Measurements from ENCODE around the gene MYL4.

The MYL4 gene

GRCh38 chr17:47184681-47185080, 24.5 kb upstream of the MYL4 start:
- H3K27me3 Mint-ChIP-seq: no peaks in the 10 kb centered on the region
- ATAC-seq (no peak), DNase-seq (no peak)
- no peak overlapping the region for H3K27ac Mint-ChIP-seq
- H3K4me1 Mint-ChIP-seq: peaks cover 54% of the 10 kb centered on the region
- H3K9me3 Mint-ChIP-seq: no peaks in the 10 kb centered on the region
- no peak overlapping the region for H3K4me3 Mint-ChIP-seq
- H3K36me3 Mint-ChIP-seq (ENCODE audit: low read depth): peaks cover 12% of the 10 kb centered on the region

- no peak for DNase-seq
- Mint-ChIP-seq H3K36me3 (ENCODE audit: low read depth) (peaks cover 7% of the 10 kb centered on the region), H3K27me3 (no peaks in the 10 kb centered on the region), H3K27ac (peak overlapping the region; percentile 94), H3K4me1 (peaks cover 51% of the 10 kb centered on the region), H3K9me3 (no peaks in the 10 kb centered on the region), H3K4me3 (peak overlapping the region; percentile 94)
- ATAC-seq: peak; percentile 17
These were observed 20.8 kb upstream of the MYL4 start for GRCh38 chr17:47188271-47188875.

- peaks cover 7% of the 10 kb centered on the region for H3K36me3 Mint-ChIP-seq (ENCODE audit: low read depth)
- DNase-seq (peak; percentile 100), ATAC-seq (peak; percentile 96)
- peaks cover 46% of the 10 kb centered on the region for H3K4me1 Mint-ChIP-seq
- no peaks in the 10 kb centered on the region for H3K27me3 Mint-ChIP-seq
- H3K4me3 Mint-ChIP-seq: peak within 1 kb of the TSS; percentile 94
- H3K27ac Mint-ChIP-seq: peak within 1 kb of the TSS; percentile 94
- no peaks in the 10 kb centered on the region for H3K9me3 Mint-ChIP-seq
These were observed 20.0 kb upstream of the MYL4 start, which contains the start of gene CDC27 for GRCh38 chr17:47188876-47189731. Gene CDC27, minus strand, starts transcription at chr17:47189295. Its CDS starts 123 bp downstream, at chr17:47189172.

GRCh38 chr17:47189732-47190237, 19.4 kb upstream of the MYL4 start:
- peaks cover 40% of the 10 kb centered on the region for H3K4me1 Mint-ChIP-seq
- peaks cover 4% of the 10 kb centered on the region for H3K36me3 Mint-ChIP-seq (ENCODE audit: low read depth)
- ATAC-seq: no peak
- no peak for DNase-seq
- H3K9me3 Mint-ChIP-seq: no peaks in the 10 kb centered on the region
- H3K27ac Mint-ChIP-seq: peak overlapping the region; percentile 94
- no peaks in the 10 kb centered on the region for H3K27me3 Mint-ChIP-seq
- H3K4me3 Mint-ChIP-seq: peak overlapping the region; percentile 94

- Mint-ChIP-seq H3K27ac (peak overlapping the region; percentile 94), H3K36me3 (ENCODE audit: low read depth) (peaks cover 4% of the 10 kb centered on the region), H3K4me3 (no peak overlapping the region), H3K4me1 (peaks cover 38% of the 10 kb centered on the region), H3K27me3 (no peaks in the 10 kb centered on the region), H3K9me3 (no peaks in the 10 kb centered on the region)
- no peak for DNase-seq
- no peak for ATAC-seq
These were observed 18.9 kb upstream of the MYL4 start for GRCh38 chr17:47190243-47190642.

GRCh38 chr17:47190770-47191169, 18.4 kb upstream of the MYL4 start:
- ATAC-seq (no peak), DNase-seq (no peak)
- H3K27me3 Mint-ChIP-seq: no peaks in the 10 kb centered on the region
- H3K9me3 Mint-ChIP-seq: no peaks in the 10 kb centered on the region
- no peak overlapping the region for H3K27ac Mint-ChIP-seq
- H3K36me3 Mint-ChIP-seq (ENCODE audit: low read depth): peaks cover 4% of the 10 kb centered on the region
- H3K4me1 Mint-ChIP-seq: peaks cover 38% of the 10 kb centered on the region
- H3K4me3 Mint-ChIP-seq: no peak overlapping the region

GRCh38 chr17:47192554-47192953, 16.6 kb upstream of the MYL4 start:
- no peak for ATAC-seq
- H3K27ac Mint-ChIP-seq: no peak overlapping the region
- H3K36me3 Mint-ChIP-seq (ENCODE audit: low read depth): peaks cover 1% of the 10 kb centered on the region
- H3K4me3 Mint-ChIP-seq: no peak overlapping the region
- no peak for DNase-seq
- H3K9me3 Mint-ChIP-seq: no peaks in the 10 kb centered on the region
- no peaks in the 10 kb centered on the region for H3K27me3 Mint-ChIP-seq
- H3K4me1 Mint-ChIP-seq: peaks cover 24% of the 10 kb centered on the region

GRCh38 chr17:47193931-47194511, 15.1 kb upstream of the MYL4 start:
- Mint-ChIP-seq H3K4me1 (peaks cover 19% of the 10 kb centered on the region), H3K4me3 (no peak overlapping the region), H3K36me3 (ENCODE audit: low read depth) (peaks cover 1% of the 10 kb centered on the region), H3K27me3 (no peaks in the 10 kb centered on the region), H3K27ac (no peak overlapping the region), H3K9me3 (no peaks in the 10 kb centered on the region)
- DNase-seq: no peak
- ATAC-seq: no peak

- Mint-ChIP-seq H3K27me3 (no peaks in the 10 kb centered on the region), H3K27ac (no peak overlapping the region)
These were observed 11.3 kb upstream of the MYL4 start for GRCh38 chr17:47197821-47198220.

GRCh38 chr17:47199627-47200324, 9.4 kb upstream of the MYL4 start:
- Mint-ChIP-seq H3K9me3 (no peaks in the 10 kb centered on the region), H3K27me3 (no peaks in the 10 kb centered on the region), H3K36me3 (ENCODE audit: low read depth) (no peaks in the 10 kb centered on the region), H3K27ac (peak overlapping the region; percentile 82), H3K4me1 (peaks cover 28% of the 10 kb centered on the region), H3K4me3 (peak overlapping the region; percentile 9)
- ATAC-seq (no peak), DNase-seq (no peak)

More at GRCh38 chr17:47197821-47198220, 11.3 kb upstream of the MYL4 start:
- H3K36me3 Mint-ChIP-seq (ENCODE audit: low read depth): no peaks in the 10 kb centered on the region
- DNase-seq (no peak), ATAC-seq (no peak)
- H3K9me3 Mint-ChIP-seq: no peaks in the 10 kb centered on the region
- H3K4me1 Mint-ChIP-seq: peaks cover 14% of the 10 kb centered on the region
- H3K4me3 Mint-ChIP-seq: no peak overlapping the region

- Mint-ChIP-seq H3K36me3 (ENCODE audit: low read depth) (no peaks in the 10 kb centered on the region), H3K27me3 (no peaks in the 10 kb centered on the region), H3K9me3 (no peaks in the 10 kb centered on the region), H3K4me1 (peaks cover 33% of the 10 kb centered on the region), H3K4me3 (peak overlapping the region; percentile 9), H3K27ac (peak overlapping the region; percentile 82)
- ATAC-seq: no peak
- DNase-seq: no peak
These were observed 8.9 kb upstream of the MYL4 start for GRCh38 chr17:47200325-47200664.

GRCh38 chr17:47201166-47201565, 8.0 kb upstream of the MYL4 start:
- ATAC-seq: no peak
- H3K4me3 Mint-ChIP-seq: no peak overlapping the region
- no peaks in the 10 kb centered on the region for H3K27me3 Mint-ChIP-seq
- H3K9me3 Mint-ChIP-seq: no peaks in the 10 kb centered on the region
- H3K27ac Mint-ChIP-seq: no peak overlapping the region
- no peaks in the 10 kb centered on the region for H3K36me3 Mint-ChIP-seq (ENCODE audit: low read depth)
- DNase-seq: no peak
- peaks cover 42% of the 10 kb centered on the region for H3K4me1 Mint-ChIP-seq

- no peaks in the 10 kb centered on the region for H3K9me3 Mint-ChIP-seq
- peak overlapping the region; percentile 91 for H3K27ac Mint-ChIP-seq
- H3K27me3 Mint-ChIP-seq: no peaks in the 10 kb centered on the region
- peak overlapping the region; percentile 71 for H3K4me3 Mint-ChIP-seq
- DNase-seq: peak; percentile 51
- peaks cover 55% of the 10 kb centered on the region for H3K4me1 Mint-ChIP-seq
- no peaks in the 10 kb centered on the region for H3K36me3 Mint-ChIP-seq (ENCODE audit: low read depth)
- ATAC-seq: peak; percentile 91
These were observed 5.0 kb upstream of the MYL4 start for GRCh38 chr17:47203984-47204721.

All from activated naive CD8-positive, alpha-beta T cell treated with anti-CD3 and anti-CD28 coated beads, Interleukin-2, amount 50 U/mL, for 24 hours (primary cell).